ENCODE results near the gene IL2RA.
"Not testable (repeated sequence)": the region's sequence is repeated elsewhere in the genome, so short reads cannot be mapped to it uniquely, and the experiment has no call there.

Gene IL2RA

DNA sequence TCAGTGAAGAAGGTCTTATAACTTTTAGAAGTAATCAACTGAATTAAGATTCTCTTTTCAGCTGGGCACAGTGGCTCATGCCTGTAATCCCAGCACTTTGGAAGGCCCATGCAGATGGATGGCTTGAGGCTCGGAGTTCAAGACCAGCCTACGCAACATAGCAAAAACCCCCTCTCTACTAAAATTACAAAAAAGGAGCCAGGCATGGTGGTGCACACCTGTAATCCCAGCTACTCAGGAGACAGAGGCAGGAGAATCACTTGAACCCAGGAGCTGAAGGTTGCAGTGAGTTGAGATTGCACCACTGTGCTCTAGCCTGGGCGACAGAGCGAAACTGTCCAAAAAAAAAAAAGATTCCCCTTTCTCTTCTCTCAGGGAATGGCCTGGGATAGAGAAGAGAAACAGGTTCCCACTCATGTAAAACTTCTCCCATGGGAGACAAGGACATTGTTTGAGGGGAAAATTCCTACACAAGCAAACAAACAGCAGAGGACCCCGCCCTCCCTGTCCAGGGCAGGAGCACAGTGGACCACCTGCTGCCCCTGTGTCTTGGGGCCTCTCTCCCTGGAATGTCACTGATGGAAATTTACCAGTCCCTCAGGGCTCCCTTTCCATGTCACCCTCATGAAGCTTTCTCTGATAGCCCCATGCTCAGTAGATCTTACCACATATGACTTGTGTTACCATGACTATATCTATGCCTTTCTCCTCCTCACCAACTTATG lies 5.6 kb downstream of the IL2RA start:
- DNase-seq: no peak

DNA sequence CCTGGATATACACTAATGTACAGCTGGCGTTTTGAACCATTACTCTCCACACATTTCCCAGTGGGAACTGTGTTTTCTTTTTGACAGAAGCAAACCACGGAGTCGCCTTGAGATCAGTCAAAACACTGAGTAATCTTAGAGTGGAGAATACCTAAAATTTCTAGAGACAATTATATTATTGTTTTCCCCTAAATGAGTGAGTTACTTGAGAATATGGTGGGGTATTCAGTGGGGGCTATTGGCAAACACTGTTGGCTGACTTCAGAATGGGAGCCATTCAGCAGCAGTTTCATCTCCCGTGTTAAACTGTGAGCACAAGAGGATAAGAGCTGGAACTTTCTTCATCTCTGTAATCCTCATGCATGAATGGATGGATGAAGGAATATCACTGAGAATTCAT lies 6.2 kb downstream of the IL2RA start:
- DNase-seq: no peak

DNA sequence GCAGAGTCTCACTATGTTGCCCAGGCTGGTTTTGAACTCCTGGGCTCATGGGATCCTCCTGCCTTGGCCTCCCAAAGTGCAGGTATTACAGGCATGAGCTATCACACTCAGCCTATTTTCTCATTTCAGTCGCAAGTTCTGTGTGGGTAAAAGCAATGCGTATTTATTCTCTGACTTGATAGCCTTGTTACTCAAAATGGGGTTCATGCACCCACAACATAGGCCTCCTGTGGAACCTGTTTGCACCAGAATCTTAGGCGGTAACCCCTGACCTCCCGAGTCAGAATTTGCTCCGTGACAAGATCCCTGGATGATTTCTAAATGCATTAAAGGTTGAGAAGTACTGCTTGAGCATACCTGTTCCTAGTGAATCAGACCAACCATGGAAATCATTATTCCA lies 7.3 kb downstream of the IL2RA start:
- DNase-seq: no peak

DNA sequence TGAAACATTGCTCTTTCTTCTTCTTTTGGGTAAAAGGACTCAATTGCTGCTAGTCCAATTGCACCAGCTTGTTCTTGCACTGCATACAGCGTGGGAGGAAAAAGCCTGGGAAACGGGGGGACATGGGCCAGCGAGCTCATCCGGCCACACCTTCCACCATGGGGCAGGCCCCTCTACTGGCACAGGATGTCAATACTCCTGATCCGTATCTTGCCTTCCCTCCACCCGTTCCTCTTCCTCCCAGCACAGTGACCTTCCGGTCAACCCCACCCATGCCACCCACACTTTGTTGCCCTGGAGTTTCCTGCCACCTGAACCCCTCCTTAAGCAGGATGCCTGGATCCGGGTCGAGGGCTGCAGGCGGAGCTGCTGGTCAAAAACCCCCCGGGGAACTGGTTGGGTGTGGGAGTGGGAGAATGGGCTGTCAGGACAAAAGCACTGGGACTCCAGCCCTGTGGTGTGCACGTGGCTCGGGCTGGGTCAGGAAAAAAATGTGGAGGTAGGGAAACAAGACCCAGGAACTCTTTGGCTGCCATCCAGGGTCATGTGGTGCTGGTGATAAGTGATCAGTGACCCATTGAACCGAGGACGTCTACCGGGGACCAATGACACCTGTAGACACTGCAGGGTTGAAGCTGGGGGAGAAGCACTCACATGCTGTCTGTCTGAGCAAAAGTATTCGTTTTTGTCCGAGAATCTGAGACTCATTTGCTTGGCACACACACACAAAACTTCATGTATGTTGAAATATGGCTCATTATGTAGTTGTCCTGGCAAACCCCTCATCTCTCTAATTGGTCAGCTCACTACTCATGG lies 8.1 kb downstream of the IL2RA start:
- DNase-seq: no peak

DNA sequence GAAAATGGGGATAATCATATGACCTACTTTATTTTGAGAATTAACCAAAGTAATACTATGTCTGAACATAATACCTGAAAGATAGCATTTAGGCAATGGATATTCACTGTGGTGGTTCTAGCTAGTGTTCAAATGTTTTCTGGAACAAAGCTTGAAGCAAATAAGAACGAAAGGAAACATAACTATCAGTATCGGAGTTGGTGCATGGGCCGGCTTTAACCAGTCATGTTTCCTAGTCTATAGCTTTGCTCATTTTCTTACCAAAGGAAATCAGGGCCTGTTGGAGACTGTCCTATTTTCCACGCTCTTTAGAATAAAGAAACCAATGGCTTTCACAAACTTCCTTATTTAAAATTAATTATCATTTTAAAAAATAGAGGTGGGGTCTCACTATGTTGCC lies 8.9 kb downstream of the IL2RA start:
- no peak for DNase-seq

DNA sequence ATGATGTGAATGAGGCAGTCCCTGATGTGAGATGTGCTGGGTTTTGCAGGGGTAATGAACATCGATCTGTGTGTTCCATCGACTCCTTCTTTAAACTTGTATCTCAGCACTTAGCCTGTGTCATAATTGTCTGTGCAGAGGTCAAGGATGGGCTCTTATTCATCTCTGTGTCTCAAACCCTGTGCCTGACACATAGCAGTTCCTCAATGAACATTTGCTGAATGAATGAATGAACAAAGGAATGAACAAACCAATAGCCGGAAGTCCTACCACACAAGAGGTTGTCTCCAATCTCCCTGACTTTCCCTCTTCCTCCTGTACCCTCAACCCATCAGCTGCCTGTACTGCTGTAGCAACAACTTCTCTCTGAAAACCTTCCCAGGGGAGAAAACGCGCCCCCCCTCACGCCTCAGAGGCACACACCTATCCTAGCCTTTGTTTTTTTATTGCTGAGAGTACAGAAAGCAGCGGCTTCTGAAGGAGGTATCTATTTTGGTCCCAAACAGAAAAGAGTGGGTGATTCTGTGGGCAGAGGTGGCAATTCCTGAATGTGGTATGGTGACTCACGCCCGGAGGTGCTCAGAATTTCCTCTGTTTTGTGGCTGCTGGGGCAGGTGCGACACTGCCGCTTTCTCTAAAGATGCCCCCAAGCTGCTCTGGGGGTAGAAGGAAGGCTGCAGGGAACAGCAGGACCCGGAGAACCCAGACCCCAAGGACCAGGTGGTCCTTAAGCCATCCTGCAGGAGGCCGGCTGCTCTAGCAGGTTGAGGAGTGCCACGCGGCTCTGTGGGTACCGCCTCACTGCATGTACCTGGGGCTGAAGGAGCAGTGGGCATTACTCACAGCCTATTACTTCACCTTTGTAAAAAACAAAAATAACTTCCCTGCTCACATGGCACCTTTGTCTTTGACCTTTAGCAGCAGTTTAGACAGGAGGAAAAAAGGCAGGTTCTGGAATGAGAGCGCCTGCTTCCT lies 9.6 kb downstream of the IL2RA start:
- DNase-seq: peak; percentile 67 to 88

DNA sequence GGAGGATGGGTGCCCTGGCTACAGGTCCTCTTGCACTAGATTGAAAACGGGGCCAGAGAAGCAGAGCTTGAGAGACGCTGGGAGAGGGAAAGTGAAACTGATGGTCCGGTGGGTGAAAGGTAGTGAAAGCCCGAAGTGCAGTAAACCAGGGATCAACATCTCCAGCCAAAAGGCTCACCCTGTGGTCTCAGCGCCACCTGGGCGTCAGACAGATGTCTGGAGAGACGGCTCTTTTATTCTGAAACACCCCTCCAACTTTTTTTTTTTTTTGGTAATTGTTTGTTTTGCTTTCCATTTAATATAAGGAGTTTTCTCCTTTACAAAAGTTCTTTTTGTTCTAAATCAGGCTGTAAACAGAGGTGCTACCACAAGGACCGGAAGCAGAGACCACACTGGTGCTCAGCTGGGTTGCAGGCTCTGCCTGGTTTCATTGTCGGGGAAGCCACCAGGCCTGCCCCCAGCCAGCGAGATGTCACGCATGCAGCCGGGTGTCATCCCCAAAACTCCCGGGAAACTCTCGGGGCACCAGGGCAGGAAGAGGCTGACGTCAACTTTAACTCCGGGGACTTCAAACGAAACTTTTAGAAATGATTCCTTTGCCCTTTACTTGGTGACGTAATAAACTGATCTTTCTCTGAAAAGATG lies 11.2 kb downstream of the IL2RA start:
- peak; percentile 81 to 92 for DNase-seq

DNA sequence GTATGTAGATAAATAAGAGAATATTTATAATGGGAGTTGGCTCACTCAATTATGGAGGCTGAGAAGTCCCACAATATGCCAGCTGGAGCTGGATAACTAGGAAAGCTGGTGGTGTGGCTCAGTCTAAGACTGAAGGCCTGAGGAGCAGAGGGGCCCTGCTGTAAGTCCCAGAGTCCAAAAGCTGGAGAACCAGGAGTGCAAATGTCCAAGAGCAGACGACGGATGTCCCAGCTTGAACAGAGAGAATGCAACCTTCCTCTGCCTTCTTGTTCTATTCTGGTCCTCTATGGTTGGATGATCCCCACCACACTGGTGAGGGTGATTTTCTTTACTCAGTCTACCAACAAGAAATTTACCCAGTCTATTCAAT lies 13.2 kb downstream of the IL2RA start:
- no peak for DNase-seq

DNA sequence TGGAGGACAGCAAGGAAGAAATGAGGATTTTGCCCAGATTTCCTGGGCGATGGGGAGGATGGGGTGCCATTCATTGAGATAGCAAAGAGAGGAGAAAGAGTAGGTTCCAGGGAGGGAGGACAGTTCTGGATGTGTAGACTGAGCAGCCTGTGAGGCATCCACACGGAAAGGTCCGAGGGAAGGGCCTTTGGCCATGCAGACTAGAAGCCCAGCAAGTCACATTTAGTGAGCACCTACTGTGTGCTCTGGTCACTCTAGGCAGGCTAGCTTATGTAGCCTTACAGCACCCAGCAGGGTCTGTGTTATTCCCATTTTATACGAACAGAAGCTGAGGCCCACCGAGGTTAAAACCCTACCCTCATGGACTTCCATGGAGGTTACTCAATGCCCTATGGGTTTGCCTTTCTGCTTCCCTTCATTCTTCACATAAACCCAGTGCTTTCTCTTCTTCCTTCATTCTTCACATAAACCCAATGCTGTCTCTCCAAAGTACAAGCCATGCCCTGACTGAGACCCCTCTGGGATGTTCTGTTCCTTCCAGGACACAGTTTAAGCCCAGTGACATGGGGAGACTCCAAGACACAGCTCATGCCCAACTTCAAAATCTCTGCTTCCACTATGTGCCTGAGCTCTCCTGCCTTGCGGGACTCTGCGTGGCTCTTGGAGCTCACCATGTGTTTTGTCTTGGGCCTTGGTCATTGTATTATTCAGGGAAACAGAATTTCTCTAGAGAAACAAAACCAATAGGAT lies 13.7 kb downstream of the IL2RA start:
- no peak for DNase-seq

DNA sequence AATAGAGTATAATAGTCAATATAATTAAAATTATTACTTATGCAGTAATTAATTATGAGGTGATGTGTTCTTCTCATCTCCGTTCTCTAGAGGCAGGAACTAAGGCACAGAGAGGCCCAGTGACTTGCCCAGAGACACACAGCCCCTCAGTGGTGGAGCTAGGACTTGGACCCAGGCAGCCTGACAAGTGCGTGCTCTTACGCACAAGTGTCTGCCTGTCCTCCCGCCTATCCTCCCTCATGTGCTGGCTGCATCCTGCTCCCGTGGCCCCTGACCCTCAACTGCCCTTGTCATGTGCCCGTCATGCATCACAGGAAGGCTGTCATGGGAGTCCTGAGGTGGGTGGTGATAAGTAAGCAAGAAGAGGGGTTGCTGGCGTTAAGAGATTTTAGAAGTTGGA lies 14.3 kb downstream of the IL2RA start:
- no peak for DNase-seq

DNA sequence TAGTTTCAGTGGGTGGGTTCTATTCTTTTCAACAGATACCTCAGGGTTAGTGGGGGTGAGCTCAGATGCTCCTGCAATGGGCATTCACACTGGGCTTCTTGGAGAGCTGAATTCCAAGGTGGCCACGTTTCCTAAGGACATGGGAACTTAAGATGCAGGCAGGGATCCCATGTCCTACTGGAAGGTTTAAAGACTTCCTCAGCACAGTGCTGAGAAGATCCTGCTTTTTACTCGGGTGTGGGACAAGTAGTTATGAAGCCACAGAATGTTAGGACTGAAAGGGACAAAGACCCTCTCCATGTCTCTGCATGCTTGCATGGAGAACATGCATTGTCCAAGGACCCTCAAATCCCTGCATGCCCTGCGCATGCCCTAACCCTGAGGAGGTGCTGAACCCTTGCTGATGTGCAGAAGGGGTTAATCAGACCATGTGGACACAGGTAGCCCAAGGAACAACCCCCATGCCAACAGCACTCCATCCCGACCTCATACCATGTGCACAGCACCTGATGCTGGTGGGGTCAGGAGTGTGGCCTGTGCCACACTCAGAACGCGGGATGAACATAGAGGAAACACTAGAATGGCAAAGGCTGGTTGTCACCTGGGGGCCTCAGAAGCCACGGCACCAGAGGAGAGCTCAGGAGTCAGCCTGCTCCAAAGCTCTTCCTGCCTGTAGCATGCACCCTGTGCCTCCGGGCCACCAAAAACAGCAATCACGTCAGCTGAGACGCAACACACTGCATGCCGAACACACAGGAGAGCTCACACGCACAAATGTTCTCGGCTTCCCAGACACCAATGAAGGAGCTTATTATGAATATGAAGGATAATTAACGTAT lies 15.2 kb downstream of the IL2RA start:
- DNase-seq: no peak

DNA sequence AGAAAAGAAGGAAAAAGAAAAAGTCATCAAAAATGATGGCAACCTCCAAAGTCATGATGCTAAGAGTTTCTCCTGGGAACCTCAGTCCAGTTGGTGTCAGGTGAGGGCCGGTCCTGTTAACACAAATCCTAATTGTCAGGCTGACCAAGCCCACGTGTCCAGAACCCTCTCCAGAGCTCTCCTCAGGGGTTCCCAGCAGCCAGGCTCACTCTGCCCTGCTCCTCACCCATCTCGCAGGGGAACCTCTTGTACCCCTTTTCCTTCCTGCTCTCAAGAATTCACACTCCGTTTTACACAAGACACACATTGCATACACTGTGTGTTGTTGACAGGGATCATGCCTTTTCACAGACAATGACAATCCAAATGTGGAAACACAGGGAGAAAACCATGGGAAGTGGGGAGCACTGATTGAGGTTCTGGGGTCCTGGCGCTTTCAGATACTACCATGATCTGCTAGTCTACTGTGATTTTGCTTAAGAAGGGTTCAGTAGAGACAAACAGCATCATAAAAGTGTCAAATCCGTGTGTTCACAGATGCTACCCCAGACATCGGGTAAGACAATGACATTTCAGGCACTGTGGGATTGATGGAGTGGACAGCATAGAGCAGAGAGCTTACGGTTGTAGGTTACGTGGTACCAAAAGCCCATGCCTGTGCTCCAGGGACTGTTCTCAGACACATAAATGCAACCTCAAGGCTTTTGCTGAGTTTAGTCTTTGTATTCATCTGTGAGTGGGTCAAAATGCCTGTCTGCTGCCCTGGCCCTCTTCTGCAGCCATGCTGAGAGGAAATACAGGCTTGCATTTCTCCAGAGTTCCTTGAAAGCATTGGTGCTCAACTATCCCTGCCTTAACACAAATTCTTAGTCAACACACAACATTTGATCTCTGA lies 16.0 kb downstream of the IL2RA start:
- no peak for DNase-seq

DNA sequence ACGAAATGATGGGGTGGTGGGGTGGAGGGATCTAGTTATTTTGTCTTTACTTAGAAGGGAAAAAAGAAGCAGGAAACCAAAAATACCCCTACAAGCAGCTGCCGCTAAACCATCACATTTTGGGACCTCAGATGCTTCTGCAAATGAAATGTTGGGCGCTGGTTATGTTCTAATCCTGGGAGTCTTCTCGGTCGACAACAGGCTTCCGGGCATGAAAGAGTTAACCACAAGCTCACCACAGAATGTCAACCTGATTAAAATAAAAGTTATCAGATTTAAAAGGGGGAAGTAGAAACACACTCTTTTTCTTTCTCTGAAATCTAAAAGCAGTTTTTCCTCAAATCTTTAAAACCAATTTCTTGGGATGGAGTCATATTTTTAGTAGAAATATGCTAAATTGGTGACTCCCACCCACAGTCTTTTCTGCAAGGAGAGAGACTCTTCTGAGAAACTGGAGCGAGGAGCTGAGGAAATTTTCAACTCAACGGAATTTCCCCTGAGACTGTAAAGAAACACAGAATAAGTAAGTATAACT lies 16.8 kb downstream of the IL2RA start:
- no peak for DNase-seq

DNA sequence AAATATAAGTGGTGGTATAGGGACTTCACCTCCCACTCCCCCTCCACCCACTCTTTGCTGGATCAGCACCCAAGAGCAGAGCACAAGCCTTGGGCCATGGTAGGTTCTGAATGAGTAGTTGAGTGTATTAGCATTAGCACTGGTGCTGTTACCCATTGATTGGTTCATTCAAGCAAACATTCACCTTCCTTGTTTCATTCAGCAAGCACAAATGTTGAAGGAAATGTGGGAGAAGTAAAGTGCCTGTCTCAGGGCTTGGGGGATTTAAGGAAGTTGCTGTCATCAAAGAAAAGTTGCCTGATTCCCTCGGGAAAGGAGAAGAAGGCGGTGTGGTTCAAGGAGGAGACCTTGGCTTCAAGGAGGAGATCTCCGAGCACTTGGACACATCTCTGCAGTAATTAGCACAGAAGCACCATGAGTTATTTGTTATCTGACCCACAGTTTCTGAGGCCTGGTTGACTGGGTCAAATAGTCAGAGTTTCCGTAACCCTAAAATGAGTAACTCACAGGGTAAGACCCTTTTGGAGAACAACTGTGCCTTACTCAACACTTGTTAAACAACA lies 17.3 kb downstream of the IL2RA start:
- DNase-seq: peak in 1 of 2 experiments; percentile 59

DNA sequence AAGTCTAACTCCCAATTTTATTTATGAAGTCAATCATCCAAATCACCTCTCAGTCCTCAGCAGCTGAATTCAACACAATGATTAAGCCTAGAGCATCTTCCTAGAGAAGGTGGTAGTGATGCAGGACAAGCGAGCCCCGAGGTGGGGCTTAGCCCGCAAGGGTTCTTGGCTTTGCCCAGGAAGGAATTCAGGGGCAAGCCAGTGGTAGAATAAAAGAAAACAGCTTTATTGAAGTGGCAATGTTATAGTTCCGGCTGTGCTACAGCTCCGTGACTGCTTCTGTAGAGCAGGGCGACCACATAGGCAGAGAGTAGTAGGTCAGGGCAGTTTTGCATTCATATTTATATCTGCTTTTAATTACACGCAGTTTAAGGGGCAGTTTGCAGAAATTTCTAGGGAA lies 18.1 kb downstream of the IL2RA start:
- no peak for DNase-seq

DNA sequence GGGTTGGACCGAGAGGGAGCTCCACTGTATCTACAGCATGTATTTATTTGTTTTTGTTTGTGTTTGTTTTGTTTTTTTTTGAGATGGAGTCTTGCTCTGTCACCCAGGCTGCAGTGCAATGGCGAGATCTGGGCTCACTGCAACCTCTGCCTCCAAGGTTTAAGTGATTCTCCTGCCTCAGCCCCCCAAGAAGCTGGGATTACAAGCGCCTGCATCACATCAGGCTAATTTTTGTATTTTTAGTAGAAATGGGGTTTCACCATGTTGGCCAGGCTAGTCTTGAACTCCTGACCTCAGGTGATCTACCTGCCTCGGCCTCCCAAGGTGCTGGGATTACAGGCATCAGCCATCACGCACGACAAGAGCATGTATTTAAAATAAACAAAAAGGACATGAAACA lies 18.8 kb downstream of the IL2RA start:
- not testable (repeated sequence) for DNase-seq

DNA sequence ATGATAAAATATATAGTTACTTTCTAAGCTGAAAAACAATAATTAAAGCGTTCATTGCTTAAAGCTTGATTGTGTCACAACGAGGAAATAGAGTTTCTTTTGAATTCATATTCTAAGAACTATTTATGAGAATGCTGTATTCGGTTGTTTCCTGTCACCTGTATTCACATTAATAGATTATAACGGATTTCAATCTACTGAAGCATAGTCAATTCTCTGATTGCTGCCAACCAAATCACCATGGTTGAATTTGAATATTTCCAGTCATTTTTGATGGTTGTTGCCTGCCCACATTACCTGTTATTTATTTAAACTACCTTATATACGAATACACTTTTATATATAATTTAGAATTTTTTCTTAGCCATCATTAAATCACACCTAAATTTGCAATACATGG lies 22.0 kb downstream of the IL2RA start:
- DNase-seq: no peak

DNA sequence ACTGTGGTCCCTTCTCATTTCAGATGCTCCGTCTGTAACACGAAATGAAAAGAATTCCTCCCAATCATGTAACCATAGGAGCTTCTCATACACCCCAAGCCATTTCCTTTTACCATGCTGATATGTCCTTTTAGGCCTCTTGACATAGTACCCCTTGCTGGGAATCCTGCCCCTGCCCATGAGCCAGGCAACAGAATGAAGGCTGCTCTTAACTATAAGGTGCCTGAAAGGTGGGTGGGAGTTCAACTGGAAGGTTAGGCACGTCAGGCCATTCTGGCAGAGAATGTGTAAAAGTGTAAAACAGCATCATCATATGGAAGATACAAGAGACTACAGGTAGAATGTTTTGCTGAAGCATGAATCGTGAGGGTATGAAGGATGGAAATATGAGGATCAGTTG lies 22.5 kb downstream of the IL2RA start:
- no peak for DNase-seq

DNA sequence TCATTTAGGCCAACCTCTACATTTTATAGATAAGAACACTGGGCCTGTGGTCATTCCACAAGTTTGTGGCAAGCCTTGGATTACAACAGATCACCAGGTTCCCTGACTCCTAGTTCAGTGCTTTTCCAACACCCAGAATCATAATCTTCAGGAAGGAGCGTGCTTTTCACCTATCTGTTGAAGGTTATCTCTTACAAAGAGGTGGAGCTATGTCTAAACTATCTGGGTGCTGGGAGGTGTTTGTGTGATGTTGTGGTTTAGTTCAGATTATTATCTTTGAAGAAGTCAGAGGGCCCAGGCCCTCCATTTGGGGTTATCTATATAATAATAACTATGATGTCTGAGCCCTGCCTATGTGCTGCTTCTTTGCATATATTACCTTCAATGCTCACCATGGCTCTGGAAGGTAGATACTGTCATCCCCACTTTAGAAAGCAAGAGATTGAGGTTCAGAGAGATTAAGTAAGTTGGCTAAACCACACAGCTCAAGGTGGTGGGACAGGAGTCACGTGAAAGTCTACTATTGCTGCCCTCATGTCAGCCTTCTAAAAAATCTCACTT lies 24.0 kb downstream of the IL2RA start:
- DNase-seq: no peak

All from stimulated activated CD4-positive, alpha-beta T cell treated with anti-CD3 and anti-CD28 coated beads, Interleukin-4, amount 100 ng/mL, for 4 hours (primary cell).